ENCODE results near the gene DPCD. TPM values are rescaled to one million over a fixed set of nuclear protein-coding genes. Genes with fewer than 3 reads are reported as not detected.
A peak's percentile ranks its signal among the peaks of the same experiment; 100 is the strongest.

The DPCD gene
- total and polyA plus RNA-seq, 2 of the 8 experiments (the other 6 are each of a cell fraction or from before 2014, with no cell fraction given), result 21.2 to 31.4 TPM

DNA sequence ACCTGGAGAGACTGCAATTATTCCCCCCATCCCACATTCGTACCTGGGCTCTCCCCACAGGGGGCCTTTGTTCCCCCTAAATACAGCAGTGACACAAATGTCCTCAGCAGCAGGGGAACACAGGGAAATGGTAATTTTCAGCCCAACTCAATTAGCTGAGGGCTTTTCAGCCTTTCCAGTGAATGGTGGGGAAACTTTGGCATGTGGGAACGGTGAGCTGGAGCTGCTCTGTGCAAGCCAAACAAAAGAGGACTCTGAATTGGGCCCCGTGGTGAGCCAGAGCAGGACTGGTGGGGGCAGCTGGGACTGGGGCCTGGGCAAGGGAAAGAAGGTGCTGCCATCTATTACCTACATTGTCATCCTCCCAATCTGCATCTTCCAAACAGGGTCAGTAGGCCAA is 55.9 kb downstream of the DPCD start (continued):
- TF ChIP-seq EP300 (IDR thresholded peaks at IDR 0.05; ENCODE audit: borderline replicate concordance in 1 of 2, low read depth in 2 of 2, low read length in 2 of 2) (peak in 1 of 2 experiments; percentile 75; a peak in 1 of 3 replicates), HDAC2 (IDR thresholded peaks at IDR 0.05; ENCODE audit: borderline replicate concordance in 1 of 2, low read depth in 2 of 2, low read length in 2 of 2) (peak; percentile 67 to 97; a peak in 3 of 4 replicates), SAP30 (IDR thresholded peaks at IDR 0.05; ENCODE audit: insufficient read depth, insufficient replicate concordance, low read length) (no peak), SP1 (IDR thresholded peaks at IDR 0.05; ENCODE audit: low read depth, low read length) (peak; percentile 57; the same call in 1 of the 2 replicates), ZNF274 (IDR thresholded peaks at IDR 0.05; ENCODE audit: borderline replicate concordance, extremely low read depth, low read length) (no peak), EZH2 (IDR thresholded peaks at IDR 0.05; ENCODE audit: low read depth, low read length, severe bottlenecking) (peak; percentile 1), BCL11A (IDR thresholded peaks at IDR 0.05; ENCODE audit: low read depth in 2 of 2, low read length in 2 of 2) (peak in 1 of 2 experiments; percentile 78)
- TF ChIP-seq, protein P1, sequence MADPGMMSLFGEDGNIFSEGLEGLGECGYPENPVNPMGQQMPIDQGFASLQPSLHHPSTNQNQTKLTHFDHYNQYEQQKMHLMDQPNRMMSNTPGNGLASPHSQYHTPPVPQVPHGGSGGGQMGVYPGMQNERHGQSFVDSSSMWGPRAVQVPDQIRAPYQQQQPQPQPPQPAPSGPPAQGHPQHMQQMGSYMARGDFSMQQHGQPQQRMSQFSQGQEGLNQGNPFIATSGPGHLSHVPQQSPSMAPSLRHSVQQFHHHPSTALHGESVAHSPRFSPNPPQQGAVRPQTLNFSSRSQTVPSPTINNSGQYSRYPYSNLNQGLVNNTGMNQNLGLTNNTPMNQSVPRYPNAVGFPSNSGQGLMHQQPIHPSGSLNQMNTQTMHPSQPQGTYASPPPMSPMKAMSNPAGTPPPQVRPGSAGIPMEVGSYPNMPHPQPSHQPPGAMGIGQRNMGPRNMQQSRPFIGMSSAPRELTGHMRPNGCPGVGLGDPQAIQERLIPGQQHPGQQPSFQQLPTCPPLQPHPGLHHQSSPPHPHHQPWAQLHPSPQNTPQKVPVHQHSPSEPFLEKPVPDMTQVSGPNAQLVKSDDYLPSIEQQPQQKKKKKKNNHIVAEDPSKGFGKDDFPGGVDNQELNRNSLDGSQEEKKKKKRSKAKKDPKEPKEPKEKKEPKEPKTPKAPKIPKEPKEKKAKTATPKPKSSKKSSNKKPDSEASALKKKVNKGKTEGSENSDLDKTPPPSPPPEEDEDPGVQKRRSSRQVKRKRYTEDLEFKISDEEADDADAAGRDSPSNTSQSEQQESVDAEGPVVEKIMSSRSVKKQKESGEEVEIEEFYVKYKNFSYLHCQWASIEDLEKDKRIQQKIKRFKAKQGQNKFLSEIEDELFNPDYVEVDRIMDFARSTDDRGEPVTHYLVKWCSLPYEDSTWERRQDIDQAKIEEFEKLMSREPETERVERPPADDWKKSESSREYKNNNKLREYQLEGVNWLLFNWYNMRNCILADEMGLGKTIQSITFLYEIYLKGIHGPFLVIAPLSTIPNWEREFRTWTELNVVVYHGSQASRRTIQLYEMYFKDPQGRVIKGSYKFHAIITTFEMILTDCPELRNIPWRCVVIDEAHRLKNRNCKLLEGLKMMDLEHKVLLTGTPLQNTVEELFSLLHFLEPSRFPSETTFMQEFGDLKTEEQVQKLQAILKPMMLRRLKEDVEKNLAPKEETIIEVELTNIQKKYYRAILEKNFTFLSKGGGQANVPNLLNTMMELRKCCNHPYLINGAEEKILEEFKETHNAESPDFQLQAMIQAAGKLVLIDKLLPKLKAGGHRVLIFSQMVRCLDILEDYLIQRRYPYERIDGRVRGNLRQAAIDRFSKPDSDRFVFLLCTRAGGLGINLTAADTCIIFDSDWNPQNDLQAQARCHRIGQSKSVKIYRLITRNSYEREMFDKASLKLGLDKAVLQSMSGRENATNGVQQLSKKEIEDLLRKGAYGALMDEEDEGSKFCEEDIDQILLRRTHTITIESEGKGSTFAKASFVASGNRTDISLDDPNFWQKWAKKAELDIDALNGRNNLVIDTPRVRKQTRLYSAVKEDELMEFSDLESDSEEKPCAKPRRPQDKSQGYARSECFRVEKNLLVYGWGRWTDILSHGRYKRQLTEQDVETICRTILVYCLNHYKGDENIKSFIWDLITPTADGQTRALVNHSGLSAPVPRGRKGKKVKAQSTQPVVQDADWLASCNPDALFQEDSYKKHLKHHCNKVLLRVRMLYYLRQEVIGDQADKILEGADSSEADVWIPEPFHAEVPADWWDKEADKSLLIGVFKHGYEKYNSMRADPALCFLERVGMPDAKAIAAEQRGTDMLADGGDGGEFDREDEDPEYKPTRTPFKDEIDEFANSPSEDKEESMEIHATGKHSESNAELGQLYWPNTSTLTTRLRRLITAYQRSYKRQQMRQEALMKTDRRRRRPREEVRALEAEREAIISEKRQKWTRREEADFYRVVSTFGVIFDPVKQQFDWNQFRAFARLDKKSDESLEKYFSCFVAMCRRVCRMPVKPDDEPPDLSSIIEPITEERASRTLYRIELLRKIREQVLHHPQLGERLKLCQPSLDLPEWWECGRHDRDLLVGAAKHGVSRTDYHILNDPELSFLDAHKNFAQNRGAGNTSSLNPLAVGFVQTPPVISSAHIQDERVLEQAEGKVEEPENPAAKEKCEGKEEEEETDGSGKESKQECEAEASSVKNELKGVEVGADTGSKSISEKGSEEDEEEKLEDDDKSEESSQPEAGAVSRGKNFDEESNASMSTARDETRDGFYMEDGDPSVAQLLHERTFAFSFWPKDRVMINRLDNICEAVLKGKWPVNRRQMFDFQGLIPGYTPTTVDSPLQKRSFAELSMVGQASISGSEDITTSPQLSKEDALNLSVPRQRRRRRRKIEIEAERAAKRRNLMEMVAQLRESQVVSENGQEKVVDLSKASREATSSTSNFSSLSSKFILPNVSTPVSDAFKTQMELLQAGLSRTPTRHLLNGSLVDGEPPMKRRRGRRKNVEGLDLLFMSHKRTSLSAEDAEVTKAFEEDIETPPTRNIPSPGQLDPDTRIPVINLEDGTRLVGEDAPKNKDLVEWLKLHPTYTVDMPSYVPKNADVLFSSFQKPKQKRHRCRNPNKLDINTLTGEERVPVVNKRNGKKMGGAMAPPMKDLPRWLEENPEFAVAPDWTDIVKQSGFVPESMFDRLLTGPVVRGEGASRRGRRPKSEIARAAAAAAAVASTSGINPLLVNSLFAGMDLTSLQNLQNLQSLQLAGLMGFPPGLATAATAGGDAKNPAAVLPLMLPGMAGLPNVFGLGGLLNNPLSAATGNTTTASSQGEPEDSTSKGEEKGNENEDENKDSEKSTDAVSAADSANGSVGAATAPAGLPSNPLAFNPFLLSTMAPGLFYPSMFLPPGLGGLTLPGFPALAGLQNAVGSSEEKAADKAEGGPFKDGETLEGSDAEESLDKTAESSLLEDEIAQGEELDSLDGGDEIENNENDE (IDR thresholded peaks at IDR 0.05; ENCODE audit: insufficient replicate concordance, low read length), result peak; percentile 68
- TF ChIP-seq, protein P2, sequence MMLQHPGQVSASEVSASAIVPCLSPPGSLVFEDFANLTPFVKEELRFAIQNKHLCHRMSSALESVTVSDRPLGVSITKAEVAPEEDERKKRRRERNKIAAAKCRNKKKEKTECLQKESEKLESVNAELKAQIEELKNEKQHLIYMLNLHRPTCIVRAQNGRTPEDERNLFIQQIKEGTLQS (IDR thresholded peaks at IDR 0.05; ENCODE audit: insufficient read depth, low read depth, low read length), result no peak

Measured in H1 (cell line).